Activated gamma-delta T cell treated with anti-CD3 and anti-CD28 coated beads, Interleukin-2, amount 50 U/mL, for 16 hours (primary cell): ENCODE measurements around the gene CDC42EP3.

Experiments
- DNase-seq: peaks from one replicate; pipeline ENCODE4 v3.0.0-alpha.2; 2020; ENCODE audit warnings: low read depth

Gene CDC42EP3, protein sequence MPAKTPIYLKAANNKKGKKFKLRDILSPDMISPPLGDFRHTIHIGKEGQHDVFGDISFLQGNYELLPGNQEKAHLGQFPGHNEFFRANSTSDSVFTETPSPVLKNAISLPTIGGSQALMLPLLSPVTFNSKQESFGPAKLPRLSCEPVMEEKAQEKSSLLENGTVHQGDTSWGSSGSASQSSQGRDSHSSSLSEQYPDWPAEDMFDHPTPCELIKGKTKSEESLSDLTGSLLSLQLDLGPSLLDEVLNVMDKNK

DNA sequence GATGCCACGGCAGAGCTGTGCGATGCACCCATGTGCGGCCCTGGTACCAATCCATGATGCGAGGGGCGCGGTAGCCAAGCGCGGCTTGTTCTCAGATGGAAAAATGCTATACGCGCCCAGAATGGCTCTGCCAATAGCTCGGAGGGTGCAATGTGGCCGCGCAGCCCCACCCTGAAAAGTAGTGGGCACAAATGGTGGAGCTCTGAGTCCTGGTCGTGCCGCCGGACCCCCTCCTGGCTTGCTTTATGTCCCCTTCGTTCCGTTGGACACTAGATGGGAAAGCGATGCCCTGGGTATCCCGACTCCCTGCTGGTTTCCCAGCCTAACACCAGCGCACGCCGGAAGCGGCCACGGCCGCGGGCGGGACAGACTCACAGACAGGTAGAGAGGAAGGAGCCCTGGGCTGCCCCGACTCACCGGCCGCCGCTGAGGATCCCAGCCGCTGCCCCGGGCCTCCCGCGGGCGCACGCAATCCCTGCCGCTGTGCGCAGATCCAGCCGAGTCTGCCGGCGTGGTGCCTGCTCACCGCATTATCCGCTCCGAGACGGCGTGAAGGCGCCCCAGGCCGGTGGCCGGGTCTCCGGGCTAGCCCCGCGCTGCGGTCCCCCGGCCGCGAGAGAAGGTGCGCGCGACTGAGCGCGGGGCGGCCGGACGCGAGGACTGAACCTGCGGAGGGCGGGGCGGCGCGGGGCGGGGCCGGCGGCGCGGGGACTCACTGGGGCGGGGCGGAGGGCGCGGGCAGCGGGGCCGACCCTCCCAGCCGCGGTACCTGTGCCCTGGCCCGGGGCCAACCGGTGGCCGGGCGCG lies at the start of gene CDC42EP3:
CDC42EP3 (minus strand) TSS at position 634 of the 807 bp plus-strand sequence. CDS start 25,055 bp downstream, outside the sequence.
- DNase-seq = peak; percentile 59

GRCh38 chr2:37721201-37721560 lies 49.7 kb upstream of the CDC42EP3 start:
- no peak for DNase-seq

GRCh38 chr2:37720533-37721200 lies 49.2 kb upstream of the CDC42EP3 start:
- DNase-seq = no peak

DNA sequence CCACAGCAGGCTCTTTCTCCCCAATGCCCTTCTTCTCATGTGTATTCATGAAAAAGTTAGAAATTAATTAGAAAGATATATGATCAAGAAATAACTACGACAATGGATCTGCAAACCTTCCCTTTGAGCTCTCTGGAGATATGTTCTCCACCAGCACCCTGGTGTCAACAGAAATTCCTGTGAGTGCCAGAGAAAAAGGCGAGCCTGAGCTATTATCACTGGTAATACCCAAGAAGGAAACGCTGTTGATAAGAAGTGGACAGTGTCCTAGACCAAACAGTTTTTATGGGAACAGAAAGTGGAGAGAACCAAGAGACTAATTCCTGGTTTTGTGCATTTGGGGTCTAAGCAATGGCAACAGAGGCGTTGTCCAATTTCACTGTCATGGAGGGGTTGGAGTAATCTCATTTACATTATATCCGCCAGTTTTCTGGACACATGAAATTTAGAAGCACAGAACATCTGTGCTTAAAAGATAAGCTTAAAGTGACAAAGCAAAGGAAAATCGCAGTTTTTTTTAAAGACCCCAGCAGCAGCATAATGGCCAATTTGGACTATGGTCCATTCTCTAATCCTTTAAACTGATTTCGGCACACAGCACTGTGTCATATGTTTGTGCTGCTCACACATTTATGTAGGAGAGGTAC lies 47.2 kb upstream of the CDC42EP3 start:
- no peak for DNase-seq

DNA sequence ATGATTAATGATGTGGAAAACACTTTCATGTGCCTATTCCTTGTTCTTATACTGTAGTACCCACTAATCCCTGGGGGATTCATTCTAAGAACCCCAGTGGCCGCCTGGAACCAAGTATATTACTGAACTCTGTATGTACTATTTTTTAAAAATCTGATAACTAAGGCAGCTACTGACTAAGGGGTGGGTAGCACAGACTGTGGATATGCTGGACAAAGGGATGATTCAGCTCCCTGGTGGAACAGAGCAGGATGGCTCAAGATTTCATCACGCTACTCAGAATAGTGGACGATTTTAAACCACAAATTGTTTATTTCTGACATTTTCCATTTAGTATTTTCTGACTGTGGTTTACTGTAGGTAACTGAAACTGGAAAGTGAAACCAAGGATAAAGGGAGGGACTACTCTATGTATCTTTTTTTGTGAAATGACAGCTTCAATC lies 41.8 kb upstream of the CDC42EP3 start:
- no peak for DNase-seq

- no peak for DNase-seq
These were observed 40.4 kb upstream of the CDC42EP3 start for GRCh38 chr2:37711831-37712230.

- no peak for DNase-seq
These were observed 39.9 kb upstream of the CDC42EP3 start for GRCh38 chr2:37711308-37711731.

DNA sequence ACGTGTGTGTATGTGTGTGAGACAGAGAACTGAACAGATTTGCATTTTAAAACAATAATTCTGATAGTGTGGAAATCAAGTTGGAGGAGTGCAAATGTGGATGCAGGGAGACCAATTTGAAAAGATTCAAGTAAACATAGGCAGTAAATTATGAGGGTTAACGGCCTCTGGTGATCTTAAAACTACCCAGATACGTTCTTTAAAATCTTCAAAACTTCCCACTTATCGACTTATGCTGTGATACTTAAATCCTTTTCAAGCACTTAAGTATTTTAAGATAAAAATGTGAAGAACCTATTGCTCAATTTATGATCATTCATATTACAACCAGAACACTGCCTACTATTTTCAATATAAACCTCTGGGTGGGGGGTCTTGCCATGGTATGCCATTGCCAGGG lies 37.7 kb upstream of the CDC42EP3 start:
- DNase-seq = no peak

- no peak for DNase-seq
These were observed 36.7 kb upstream of the CDC42EP3 start for GRCh38 chr2:37708146-37708545.

GRCh38 chr2:37707393-37707792 lies 36.0 kb upstream of the CDC42EP3 start:
- no peak for DNase-seq

GRCh38 chr2:37706334-37707183 lies 35.1 kb upstream of the CDC42EP3 start:
- DNase-seq = no peak

GRCh38 chr2:37705191-37705590 lies 33.7 kb upstream of the CDC42EP3 start:
- DNase-seq = no peak

- no peak for DNase-seq
These were observed 27.6 kb upstream of the CDC42EP3 start for GRCh38 chr2:37698931-37699481.

DNA sequence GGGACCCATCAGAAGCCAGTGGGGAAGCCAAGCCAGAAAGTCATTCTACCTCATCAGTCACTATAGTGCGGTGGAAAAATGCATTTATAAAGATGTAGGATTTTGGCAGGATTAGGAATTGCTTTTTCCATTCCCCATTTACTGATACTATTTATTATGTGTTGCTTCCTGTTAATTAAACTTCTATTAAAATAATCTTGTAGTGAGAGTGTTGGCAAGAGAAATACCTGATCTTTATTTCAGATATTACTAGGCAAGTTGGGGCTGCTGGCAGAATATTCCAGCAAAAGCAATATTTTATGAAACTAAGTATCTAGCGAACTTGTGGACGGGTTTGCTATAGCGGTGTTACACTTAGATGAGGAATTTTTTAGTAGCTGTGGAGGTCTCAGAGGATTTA lies 23.9 kb upstream of the CDC42EP3 start:
- no peak for DNase-seq

DNA sequence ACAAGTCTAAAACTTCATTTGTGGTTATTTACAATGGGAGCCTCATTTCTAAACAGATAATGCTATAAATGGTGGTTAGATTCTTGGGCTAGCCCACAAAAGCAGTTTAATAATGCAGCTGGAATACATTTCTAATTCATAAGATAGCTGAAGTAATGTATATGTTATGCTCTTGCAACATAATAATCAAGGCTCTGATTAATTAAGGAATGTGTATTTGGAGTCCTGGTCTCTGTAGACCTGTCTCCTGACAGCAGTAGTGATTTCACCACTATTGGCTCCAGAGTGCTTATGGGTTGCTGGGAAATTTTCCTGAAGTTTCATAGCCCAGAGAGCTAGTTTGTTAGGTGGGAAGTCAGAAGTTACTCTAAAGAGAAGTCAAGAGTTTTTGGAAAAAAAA lies 21.3 kb upstream of the CDC42EP3 start:
- no peak for DNase-seq

DNA sequence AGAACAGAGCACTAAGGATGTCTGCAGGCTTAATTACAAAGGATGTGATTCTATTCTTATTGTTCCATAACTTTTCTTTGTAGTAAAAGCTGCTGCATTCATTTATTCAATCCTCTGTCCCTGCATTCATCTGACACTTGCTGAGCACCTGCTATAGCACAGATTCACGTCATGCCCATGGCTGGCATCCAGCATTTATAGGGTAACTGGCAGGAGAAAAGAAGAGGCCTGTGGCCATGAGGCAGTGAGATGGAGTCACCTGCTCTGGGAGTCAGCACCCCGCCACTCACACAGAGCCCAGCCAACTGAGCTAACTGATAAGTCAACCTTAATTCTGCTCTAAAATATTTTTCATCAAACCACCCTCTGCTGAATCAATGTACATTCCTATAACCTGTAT lies 18.3 kb upstream of the CDC42EP3 start:
- no peak for DNase-seq

- no peak for DNase-seq
These were observed 17.5 kb upstream of the CDC42EP3 start for GRCh38 chr2:37688771-37689468.

DNA sequence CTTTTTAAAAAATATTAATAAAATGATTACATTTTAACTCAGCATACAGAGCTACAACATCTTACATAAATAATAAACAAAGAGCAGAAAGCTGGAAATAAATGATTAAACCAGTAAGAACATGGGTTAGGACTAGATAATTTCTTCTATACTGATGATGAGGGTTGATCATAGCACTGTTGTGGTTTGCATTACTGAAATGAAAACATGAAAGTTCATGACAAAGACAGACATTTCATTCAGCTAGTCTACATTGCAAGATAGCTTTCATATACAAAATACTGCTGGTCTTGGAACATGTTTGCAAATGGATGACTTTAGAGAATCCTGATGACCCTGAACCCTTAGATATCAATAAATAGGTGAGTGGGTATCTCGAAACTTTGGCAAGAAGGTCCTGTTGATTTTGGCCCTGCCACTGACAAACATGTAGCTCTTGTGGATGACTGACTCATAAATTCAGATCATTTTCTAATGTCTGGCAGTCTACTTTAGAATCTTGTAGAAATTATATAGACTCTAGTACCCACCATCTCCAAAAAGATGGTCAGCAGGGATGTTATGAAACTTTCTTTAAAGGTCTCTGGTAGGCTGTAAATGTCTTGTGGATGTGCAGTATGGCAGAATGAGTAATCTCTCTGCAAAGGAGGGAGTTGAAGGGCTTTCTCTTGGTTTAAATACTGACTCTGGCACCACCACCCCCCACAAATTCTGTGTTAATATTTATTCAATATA lies 15.5 kb upstream of the CDC42EP3 start:
- DNase-seq = no peak

- DNase-seq = no peak
These were observed 13.4 kb upstream of the CDC42EP3 start for GRCh38 chr2:37684809-37685208.
